Activated CD8-positive, alpha-beta memory T cell treated with anti-CD3 and anti-CD28 coated beads, Interleukin-2, amount 10 ng/mL, durations not matched to agents 7 days and 5 days (primary cell): Measurements from ENCODE around the gene SUCLG2. TPM values are rescaled to one million over a fixed set of nuclear protein-coding genes. Genes with fewer than 3 reads are reported as not detected.

Source experiments
- ATAC-seq: fragments of 150-1000 bp; cut with Tn5 transposase; one replicate; pipeline ENCODE4 v1.10.0; 2021; ENCODE audit warnings: moderate library complexity
- CTCF ChIA-PET: fragments of 350-600 bp; sonication (Branson Sonifier 250); formaldehyde crosslinking; loops from one replicate; lab custom pipeline; 2021; ENCODE audit warnings: antibody characterized with exemption; lab: Charles Lee
- DNase-seq: peaks from one replicate; pipeline ENCODE4 v3.0.0-alpha.2; 2020
- H3K27ac Mint-ChIP-seq: one replicate; pipeline ENCODE4 v1.8.0; 2021; ENCODE audit warnings: mild to moderate bottlenecking, mixed read lengths
- H3K27me3 Mint-ChIP-seq: one replicate; pipeline ENCODE4 v1.8.0; 2021; ENCODE audit warnings: mixed read lengths
- H3K36me3 Mint-ChIP-seq: one replicate; pipeline ENCODE4 v1.8.0; 2021; ENCODE audit warnings: mild to moderate bottlenecking, mixed read lengths
- H3K4me1 Mint-ChIP-seq: one replicate; pipeline ENCODE4 v1.8.0; 2021; ENCODE audit warnings: mixed read lengths
- H3K4me3 Mint-ChIP-seq: one replicate; pipeline ENCODE4 v1.8.0; 2021; ENCODE audit warnings: mild to moderate bottlenecking, moderate library complexity, mixed read lengths
- H3K9me3 Mint-ChIP-seq: one replicate; pipeline ENCODE4 v1.8.0; 2022; ENCODE audit warnings: low read depth, mixed read lengths
- total RNA-seq, 2 experiments: library from RNA; stranded (reverse); gene quantifications; one replicate each; pipeline ENCODE4 v1.2.3, GENCODE V29; 2021

SUCLG2 gene
- total RNA-seq, 2 experiments from 2014 or later: 45.6 to 61.4 TPM

DNA sequence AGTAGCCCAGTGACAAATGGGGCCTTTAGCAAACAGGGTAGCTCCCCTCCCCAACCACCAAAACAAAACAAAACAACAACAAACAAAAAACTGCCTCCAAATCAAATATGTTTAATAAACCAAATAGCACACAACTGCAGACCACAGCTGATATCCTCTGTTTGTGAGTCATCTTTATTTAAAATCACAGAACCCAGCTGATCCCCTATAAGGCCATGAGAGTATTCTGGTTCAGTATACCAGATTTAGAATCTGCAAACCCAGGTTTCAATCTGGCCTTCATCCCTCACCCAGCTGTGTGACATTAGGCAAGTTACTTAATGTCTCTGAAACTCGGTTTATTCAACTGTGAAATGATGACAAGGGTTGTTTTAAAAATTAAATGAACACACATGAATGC lies 124.5 kb downstream of the SUCLG2 start:
- H3K4me1 Mint-ChIP-seq: no peaks in the 10 kb centered on the region
- peaks cover 37% of the 10 kb centered on the region for H3K36me3 Mint-ChIP-seq
- ATAC-seq (no peak), DNase-seq (no peak)
- H3K4me3 Mint-ChIP-seq: no peak overlapping the region
- no peaks in the 10 kb centered on the region for H3K9me3 Mint-ChIP-seq
- H3K27ac Mint-ChIP-seq: no peak overlapping the region
- CTCF ChIA-PET: no interaction called here
- no peaks in the 10 kb centered on the region for H3K27me3 Mint-ChIP-seq

GRCh38 chr3:67529337-67529736 lies 125.1 kb downstream of the SUCLG2 start:
- Mint-ChIP-seq H3K36me3 (peaks cover 39% of the 10 kb centered on the region), H3K27me3 (no peaks in the 10 kb centered on the region), H3K9me3 (no peaks in the 10 kb centered on the region), H3K4me1 (no peaks in the 10 kb centered on the region), H3K4me3 (no peak overlapping the region), H3K27ac (no peak overlapping the region)
- CTCF ChIA-PET: no interaction called here
- DNase-seq: no peak
- no peak for ATAC-seq

DNA sequence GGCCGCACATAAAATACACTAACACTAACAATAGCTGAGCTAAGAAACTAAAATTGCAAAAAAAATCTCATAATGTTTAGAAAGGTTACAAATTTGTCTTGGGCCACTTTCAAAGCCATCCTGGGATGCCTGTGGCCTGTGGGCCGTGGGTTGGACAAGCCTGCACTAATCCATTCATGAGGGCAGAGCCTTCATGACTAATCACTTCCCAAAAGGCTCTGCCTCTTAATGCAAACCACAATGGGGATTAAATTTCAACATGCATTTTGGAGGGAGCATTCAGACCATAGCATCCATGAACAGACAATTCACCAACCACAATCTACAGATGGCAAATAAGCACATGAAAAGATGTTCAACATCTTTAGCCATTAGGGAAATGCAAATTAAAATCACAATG lies 128.2 kb downstream of the SUCLG2 start:
- H3K36me3 Mint-ChIP-seq: peaks cover 39% of the 10 kb centered on the region

DNA sequence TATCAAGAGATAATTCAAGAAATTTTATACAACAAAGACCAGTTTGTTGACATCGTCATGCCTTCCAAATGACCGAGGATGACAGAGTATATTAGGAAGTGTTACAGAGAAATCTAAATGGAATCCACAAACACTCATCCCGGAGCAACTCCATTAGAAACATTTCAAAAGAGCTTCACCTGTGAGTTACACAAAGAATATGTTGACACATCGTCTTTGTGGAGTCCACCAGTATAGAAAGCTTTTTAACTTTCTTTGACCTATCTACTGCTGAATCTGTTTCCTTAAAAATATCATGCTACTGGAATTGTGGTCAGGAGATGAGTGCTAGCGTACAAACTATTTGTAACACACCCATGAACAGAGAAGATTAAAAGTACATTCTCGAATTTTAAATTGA lies 130.4 kb downstream of the SUCLG2 start:
- Mint-ChIP-seq H3K4me1 (no peaks in the 10 kb centered on the region), H3K27me3 (no peaks in the 10 kb centered on the region), H3K4me3 (no peak overlapping the region), H3K9me3 (no peaks in the 10 kb centered on the region), H3K27ac (no peak overlapping the region), H3K36me3 (peaks cover 44% of the 10 kb centered on the region)
- no peak for DNase-seq
- CTCF ChIA-PET: no interaction called here
- ATAC-seq: no peak

More for the DNA sequence above, 128.2 kb downstream of the SUCLG2 start:
- Mint-ChIP-seq H3K9me3 (no peaks in the 10 kb centered on the region), H3K4me1 (no peaks in the 10 kb centered on the region), H3K27me3 (no peaks in the 10 kb centered on the region), H3K4me3 (no peak overlapping the region), H3K27ac (no peak overlapping the region)
- ATAC-seq: no peak
- CTCF ChIA-PET: no interaction called here
- no peak for DNase-seq

DNA sequence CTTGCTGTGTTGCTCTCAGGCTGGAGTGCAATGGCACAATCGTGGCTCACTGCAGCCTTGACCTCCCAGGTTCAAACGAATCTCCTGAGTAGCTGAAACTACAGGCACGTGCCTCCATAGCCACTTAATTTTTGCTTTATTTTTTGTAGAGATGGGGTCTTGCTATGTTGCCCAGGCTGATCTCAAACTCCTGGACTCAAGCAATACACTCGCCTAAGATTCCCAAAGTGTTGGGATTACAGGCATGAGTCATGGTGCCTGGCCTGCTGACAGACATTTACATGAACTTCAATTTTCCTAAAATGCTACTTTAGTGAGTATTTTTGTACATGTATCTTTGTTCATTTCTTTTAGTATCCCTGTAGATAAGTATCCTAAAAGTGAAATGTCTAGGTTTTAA lies 132.3 kb downstream of the SUCLG2 start:
- Mint-ChIP-seq H3K27ac (no peak overlapping the region), H3K36me3 (peaks cover 37% of the 10 kb centered on the region), H3K9me3 (no peaks in the 10 kb centered on the region), H3K4me1 (no peaks in the 10 kb centered on the region), H3K4me3 (no peak overlapping the region), H3K27me3 (no peaks in the 10 kb centered on the region)
- CTCF ChIA-PET: no interaction called here
- DNase-seq: no peak
- no peak for ATAC-seq

DNA sequence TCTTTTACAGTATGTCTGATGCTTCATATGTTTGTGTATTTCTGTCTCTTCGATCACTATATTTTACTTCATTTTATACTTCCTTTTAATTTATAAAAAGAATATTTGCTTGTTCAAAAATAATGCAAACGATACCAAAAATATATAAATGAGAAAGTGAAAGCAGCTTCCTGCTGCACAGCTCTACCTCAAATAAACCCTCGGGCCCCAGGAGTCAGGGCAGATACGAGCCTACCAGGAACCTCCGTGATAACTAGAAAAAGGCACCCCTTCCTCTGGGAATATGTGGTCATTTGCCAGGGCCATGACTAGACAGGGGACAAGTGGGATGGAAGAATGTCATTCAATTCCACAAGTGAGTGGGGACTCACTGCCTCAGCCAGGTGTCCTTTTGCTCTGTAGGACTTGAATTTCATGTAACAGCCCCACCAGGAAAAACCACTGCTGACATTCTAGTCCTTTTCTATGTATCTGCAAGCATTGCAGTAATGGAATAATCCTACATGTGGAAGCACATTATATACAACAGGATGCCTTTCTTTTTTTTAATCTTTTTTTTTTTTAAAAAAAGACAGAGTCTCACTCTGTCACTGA lies 133.3 kb downstream of the SUCLG2 start:
- ATAC-seq: no peak
- Mint-ChIP-seq H3K27me3 (no peaks in the 10 kb centered on the region), H3K4me1 (no peaks in the 10 kb centered on the region), H3K27ac (no peak overlapping the region), H3K9me3 (no peaks in the 10 kb centered on the region), H3K4me3 (no peak overlapping the region), H3K36me3 (peaks cover 34% of the 10 kb centered on the region)
- no peak for DNase-seq
- CTCF ChIA-PET: no interaction called here

DNA sequence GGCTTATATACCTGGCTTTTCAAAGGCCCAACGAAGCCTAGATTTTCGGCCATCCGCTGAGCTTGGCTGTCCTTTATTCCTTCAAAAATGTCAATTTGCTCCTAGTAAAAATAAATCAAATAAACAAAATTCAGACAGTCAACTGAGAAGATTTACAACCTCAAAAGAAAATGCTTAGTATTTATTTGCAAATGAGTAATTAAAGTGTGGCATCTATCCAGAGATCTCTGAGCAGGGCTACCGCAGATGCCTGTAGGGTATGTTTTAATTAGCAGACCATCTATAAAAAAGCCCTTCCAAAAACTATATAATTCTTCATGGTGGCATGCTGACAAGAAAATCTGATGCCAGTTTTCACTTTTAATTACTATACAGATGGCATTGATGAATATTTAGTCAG lies 136.2 kb downstream of the SUCLG2 start:
- DNase-seq (no peak), ATAC-seq (no peak)
- CTCF ChIA-PET: no interaction called here
- H3K36me3 Mint-ChIP-seq: peaks cover 36% of the 10 kb centered on the region
- no peaks in the 10 kb centered on the region for H3K9me3 Mint-ChIP-seq
- no peak overlapping the region for H3K27ac Mint-ChIP-seq
- no peak overlapping the region for H3K4me3 Mint-ChIP-seq
- H3K4me1 Mint-ChIP-seq: no peaks in the 10 kb centered on the region
- H3K27me3 Mint-ChIP-seq: no peaks in the 10 kb centered on the region

DNA sequence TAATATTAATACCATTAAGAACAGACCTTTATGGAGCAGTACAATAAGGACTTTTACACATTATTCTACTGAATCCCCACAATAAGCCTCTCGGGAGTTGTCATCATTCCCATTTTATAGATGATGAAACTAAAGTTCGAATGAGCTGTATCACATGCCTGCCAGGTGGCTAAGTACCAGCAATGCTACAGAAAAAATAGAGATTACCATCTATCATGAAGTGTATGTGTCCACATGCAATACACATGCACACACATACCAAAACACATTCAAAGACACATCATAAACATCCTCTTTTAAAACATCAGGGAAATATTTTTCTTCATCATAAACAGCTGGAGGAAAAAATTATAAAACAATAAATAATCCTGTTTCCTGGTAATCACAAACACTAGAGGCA lies 136.6 kb downstream of the SUCLG2 start:
- Mint-ChIP-seq H3K27ac (no peak overlapping the region), H3K27me3 (no peaks in the 10 kb centered on the region), H3K36me3 (peaks cover 39% of the 10 kb centered on the region), H3K4me1 (no peaks in the 10 kb centered on the region), H3K9me3 (no peaks in the 10 kb centered on the region), H3K4me3 (no peak overlapping the region)
- CTCF ChIA-PET: no interaction called here
- ATAC-seq (no peak), DNase-seq (no peak)

GRCh38 chr3:67516496-67516895 lies 137.9 kb downstream of the SUCLG2 start:
- ATAC-seq (no peak), DNase-seq (no peak)
- H3K9me3 Mint-ChIP-seq: no peaks in the 10 kb centered on the region
- H3K36me3 Mint-ChIP-seq: peaks cover 40% of the 10 kb centered on the region
- H3K4me3 Mint-ChIP-seq: no peak overlapping the region
- no peaks in the 10 kb centered on the region for H3K27me3 Mint-ChIP-seq
- H3K27ac Mint-ChIP-seq: no peak overlapping the region
- CTCF ChIA-PET: no interaction called here
- no peaks in the 10 kb centered on the region for H3K4me1 Mint-ChIP-seq

- CTCF ChIA-PET: no interaction called here
- Mint-ChIP-seq H3K4me1 (no peaks in the 10 kb centered on the region), H3K9me3 (no peaks in the 10 kb centered on the region), H3K27ac (no peak overlapping the region), H3K36me3 (peaks cover 43% of the 10 kb centered on the region), H3K4me3 (no peak overlapping the region), H3K27me3 (no peaks in the 10 kb centered on the region)
- DNase-seq (no peak), ATAC-seq (no peak)
Observed at GRCh38 chr3:67515778-67516177, 138.6 kb downstream of the SUCLG2 start.

DNA sequence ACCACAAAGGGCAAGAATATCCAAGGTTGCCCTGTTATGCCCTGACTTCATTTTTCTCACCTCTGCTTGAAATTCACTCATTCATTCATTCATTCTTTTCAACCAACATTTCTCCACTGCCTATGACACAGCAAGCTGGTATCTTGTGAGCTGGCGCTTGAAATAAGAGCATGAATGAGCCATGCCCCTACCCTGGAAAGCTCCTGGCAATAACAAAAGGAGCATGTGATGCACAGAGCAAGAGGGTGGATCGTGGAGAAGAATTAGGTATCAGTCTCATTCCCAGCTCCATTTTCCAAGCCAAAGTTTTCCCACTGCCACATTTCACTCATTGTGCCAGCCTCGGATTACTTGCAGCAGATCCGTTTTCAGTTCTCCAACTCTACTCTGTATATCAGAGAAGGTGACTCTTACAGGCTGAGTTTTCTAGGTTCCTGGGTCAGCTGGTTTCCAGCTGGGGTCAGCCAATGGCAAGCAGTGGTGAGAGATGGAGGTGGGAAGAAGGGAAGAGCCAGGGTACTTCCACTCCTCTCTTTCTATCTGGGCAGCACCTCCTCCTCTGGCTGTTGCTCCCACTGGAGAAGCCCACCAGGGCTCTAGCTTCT lies 144.8 kb downstream of the SUCLG2 start:
- ATAC-seq: no peak

DNA sequence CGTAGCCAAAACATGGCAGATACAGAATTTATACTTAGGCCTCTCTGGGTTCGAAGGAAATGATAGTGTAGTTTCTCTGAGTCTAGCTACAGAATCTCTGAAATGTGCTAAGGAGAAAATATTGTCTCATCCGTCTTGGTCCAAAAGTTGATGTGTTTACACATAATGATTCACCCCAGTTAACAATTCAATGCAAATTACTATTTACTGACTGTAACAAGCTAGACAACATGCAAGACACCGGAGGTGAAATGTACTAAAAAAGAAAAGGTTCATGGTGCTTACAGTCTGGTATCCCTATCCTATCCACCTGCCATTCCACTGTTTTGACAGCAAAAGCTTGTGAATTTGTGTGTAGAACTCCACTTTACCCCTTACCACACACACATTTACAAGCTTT lies 146.8 kb downstream of the SUCLG2 start:
- peaks cover 22% of the 10 kb centered on the region for H3K36me3 Mint-ChIP-seq
- H3K27ac Mint-ChIP-seq: no peak overlapping the region
- CTCF ChIA-PET: no interaction called here

More for the DNA sequence above, 144.8 kb downstream of the SUCLG2 start:
- no peaks in the 10 kb centered on the region for H3K9me3 Mint-ChIP-seq
- H3K27ac Mint-ChIP-seq: no peak overlapping the region
- H3K4me3 Mint-ChIP-seq: no peak overlapping the region
- CTCF ChIA-PET: no interaction called here
- no peaks in the 10 kb centered on the region for H3K4me1 Mint-ChIP-seq
- H3K27me3 Mint-ChIP-seq: no peaks in the 10 kb centered on the region
- H3K36me3 Mint-ChIP-seq: peaks cover 34% of the 10 kb centered on the region
- no peak for DNase-seq

DNA sequence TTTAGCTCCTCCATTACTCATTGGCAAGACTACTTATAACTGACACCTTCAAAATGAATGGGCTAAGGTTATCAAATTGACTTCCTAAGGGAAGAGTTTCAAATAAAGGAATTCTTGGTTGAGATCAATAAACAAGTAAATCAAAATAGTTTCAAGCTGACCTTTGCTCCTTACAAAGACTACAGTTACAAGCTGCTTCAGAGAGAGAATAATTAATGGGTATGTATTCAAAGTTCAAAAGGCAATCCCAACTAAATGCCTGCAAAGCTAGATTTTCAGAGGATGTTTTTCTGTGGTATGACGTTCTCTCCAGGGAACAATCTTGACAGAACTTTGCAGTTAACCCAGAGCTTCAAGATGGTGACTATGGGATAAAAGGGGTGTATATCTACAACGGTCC lies 153.7 kb downstream of the SUCLG2 start:
- no peaks in the 10 kb centered on the region for H3K27me3 Mint-ChIP-seq
- H3K27ac Mint-ChIP-seq: no peak overlapping the region
- H3K36me3 Mint-ChIP-seq: peaks cover 15% of the 10 kb centered on the region
- H3K9me3 Mint-ChIP-seq: no peaks in the 10 kb centered on the region
- no peaks in the 10 kb centered on the region for H3K4me1 Mint-ChIP-seq
- DNase-seq (no peak), ATAC-seq (no peak)
- CTCF ChIA-PET: no interaction called here
- no peak overlapping the region for H3K4me3 Mint-ChIP-seq

More for the DNA sequence above, 146.8 kb downstream of the SUCLG2 start:
- Mint-ChIP-seq H3K4me1 (no peaks in the 10 kb centered on the region), H3K27me3 (no peaks in the 10 kb centered on the region), H3K9me3 (no peaks in the 10 kb centered on the region), H3K4me3 (no peak overlapping the region)
- ATAC-seq (no peak), DNase-seq (no peak)

GRCh38 chr3:67497746-67498145 lies 156.7 kb downstream of the SUCLG2 start:
- Mint-ChIP-seq H3K9me3 (no peaks in the 10 kb centered on the region), H3K27ac (no peak overlapping the region), H3K27me3 (no peaks in the 10 kb centered on the region), H3K4me1 (no peaks in the 10 kb centered on the region), H3K4me3 (no peak overlapping the region), H3K36me3 (peaks cover 30% of the 10 kb centered on the region)
- CTCF ChIA-PET: no interaction called here
- ATAC-seq (no peak), DNase-seq (no peak)
